ENCODE measurements around the gene GCHFR. TPM values are rescaled to one million over a fixed set of nuclear protein-coding genes. Genes with fewer than 3 reads are reported as not detected.

The GCHFR gene
- total and polyA plus RNA-seq, 2 of the 4 experiments (the other 2 are of a cell fraction): 2.3 to 6.5 TPM

DNA sequence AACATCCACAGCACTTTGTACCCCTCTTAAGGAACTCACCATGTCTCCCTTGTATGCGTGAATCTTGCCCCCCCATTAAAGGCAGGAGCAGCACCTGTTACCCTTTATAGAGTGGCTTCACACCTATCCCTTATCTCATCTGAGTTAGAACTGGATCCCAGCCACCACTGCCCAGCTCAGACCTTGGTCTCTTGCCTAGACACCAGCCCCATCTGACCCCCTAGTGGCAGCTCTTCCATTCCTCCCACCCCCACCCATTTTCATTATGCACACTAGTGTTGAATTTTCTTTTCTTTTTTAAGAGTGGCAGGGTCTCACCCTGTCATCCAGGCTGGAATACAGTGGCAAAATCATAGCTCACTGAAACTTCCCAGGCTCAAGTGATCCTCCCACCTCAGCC lies 39.8 kb downstream of the GCHFR start:
- Histone ChIP-seq H2BK20ac (ENCODE audit: low read depth, low read length) (no peak overlapping the region), H3K23ac (ENCODE audit: low read depth, low read length) (no peak overlapping the region), H3K14ac (replicated peaks; ENCODE audit: low read depth, low read length) (no peak overlapping the region), H2BK15ac (ENCODE audit: low read depth, low read length) (no peak overlapping the region), H3K9ac (ENCODE audit: low read depth, low read length) (no peak overlapping the region), H4K20me1 (ENCODE audit: insufficient read depth, low read length) (peaks cover 3% of the 10 kb centered on the region; the same call in 1 of the 2 replicates), H3K36me3 (ENCODE audit: control insufficient read depth, insufficient read depth, low read length) (no peaks in the 10 kb centered on the region; the same call in 1 of the 2 replicates), H3K4ac (ENCODE audit: low read depth, low read length) (no peak overlapping the region), H2BK5ac (ENCODE audit: low read depth, low read length, poor library complexity, severe bottlenecking) (no peak overlapping the region), H2AFZ (replicated peaks; ENCODE audit: low read length, poor library complexity) (no peak overlapping the region), H3K9me3 (ENCODE audit: control insufficient read depth, insufficient read depth, low read length) (no peaks in the 10 kb centered on the region), H3K4me3 (ENCODE audit: insufficient read depth, low read depth, low read length) (no peak overlapping the region), H2AK5ac (ENCODE audit: low read depth, low read length) (no peak overlapping the region), H4K5ac (ENCODE audit: low read depth, low read length) (no peak overlapping the region), H3K18ac (ENCODE audit: low read depth, low read length) (no peak overlapping the region), H3K9me1 (ENCODE audit: insufficient read depth, low read length) (peaks cover 3% of the 10 kb centered on the region; the same call in 1 of the 2 replicates), H3K4me1 (ENCODE audit: control insufficient read depth, insufficient read depth, low read length) (peaks cover 6% of the 10 kb centered on the region), H2AK9ac (replicated peaks; ENCODE audit: low read depth, low read length, poor library complexity) (no peak overlapping the region), H3K56ac (ENCODE audit: extremely low read depth, insufficient read depth, low read length) (no peak overlapping the region), H3K27ac (ENCODE audit: insufficient read depth, low read length) (no peak overlapping the region), H3K79me1 (ENCODE audit: low read depth in 1 of 2, low read length in 2 of 2) (peaks cover 45 to 72% of the 10 kb centered on the region in 2 experiments), H2BK120ac (ENCODE audit: low read depth, low read length) (no peak overlapping the region), H3K27me3 (ENCODE audit: control insufficient read depth, insufficient read depth, low read length) (no peaks in the 10 kb centered on the region), H3K4me2 (ENCODE audit: low read depth, low read length) (no peak overlapping the region), H4K91ac (ENCODE audit: insufficient read depth, low read depth, low read length) (no peak overlapping the region), H4K8ac (ENCODE audit: low read depth in 2 of 2, low read length in 2 of 2) (no peak overlapping the region)
- ChIA-PET CTCF (interaction anchor here (0.7 kb wide), 1 partner anchor 11 kb away, joined by 5 read pairs; no protein-coding TSS in a partner anchor), POLR2A (ENCODE audit: unreplicated experiment) (interaction anchor here (0.7 kb wide), 1 partner anchor 377 kb away, joined by 7 read pairs; no protein-coding TSS in a partner anchor)
- ATAC-seq (ENCODE audit: low read depth): no peak
- DNase-seq: no peak
- TF ChIP-seq NFE2L2 (IDR thresholded peaks at IDR 0.05; ENCODE audit: low read depth, low read length) (no peak), SMC3 (IDR thresholded peaks at IDR 0.05; ENCODE audit: low read depth, low read length) (no peak), CEBPB (IDR thresholded peaks at IDR 0.05; ENCODE audit: low read depth, low read length) (no peak), RCOR1 (IDR thresholded peaks at IDR 0.05; ENCODE audit: insufficient replicate concordance, low read length) (no peak), FOS (IDR thresholded peaks at IDR 0.05; ENCODE audit: low read depth, low read length) (no peak), USF2 (IDR thresholded peaks at IDR 0.05; ENCODE audit: low read depth, low read length) (no peak), RAD21 (IDR thresholded peaks at IDR 0.05; ENCODE audit: low read length) (no peak), BHLHE40 (IDR thresholded peaks at IDR 0.05; ENCODE audit: low read depth, low read length) (no peak), CHD1 (IDR thresholded peaks at IDR 0.05; ENCODE audit: low read depth, low read length) (no peak), MAFK (IDR thresholded peaks at IDR 0.05; ENCODE audit: low read depth, low read length) (no peak), RFX5 (IDR thresholded peaks at IDR 0.05; ENCODE audit: low read depth, low read length) (no peak), MAZ (IDR thresholded peaks at IDR 0.05; ENCODE audit: borderline replicate concordance, low read depth, low read length) (no peak), POLR2A (IDR thresholded peaks at IDR 0.05; ENCODE audit: low read depth, low read length) (no peak), MXI1 (IDR thresholded peaks at IDR 0.05; ENCODE audit: borderline replicate concordance, low read depth, low read length) (no peak)
- TF ChIP-seq, protein P1, sequence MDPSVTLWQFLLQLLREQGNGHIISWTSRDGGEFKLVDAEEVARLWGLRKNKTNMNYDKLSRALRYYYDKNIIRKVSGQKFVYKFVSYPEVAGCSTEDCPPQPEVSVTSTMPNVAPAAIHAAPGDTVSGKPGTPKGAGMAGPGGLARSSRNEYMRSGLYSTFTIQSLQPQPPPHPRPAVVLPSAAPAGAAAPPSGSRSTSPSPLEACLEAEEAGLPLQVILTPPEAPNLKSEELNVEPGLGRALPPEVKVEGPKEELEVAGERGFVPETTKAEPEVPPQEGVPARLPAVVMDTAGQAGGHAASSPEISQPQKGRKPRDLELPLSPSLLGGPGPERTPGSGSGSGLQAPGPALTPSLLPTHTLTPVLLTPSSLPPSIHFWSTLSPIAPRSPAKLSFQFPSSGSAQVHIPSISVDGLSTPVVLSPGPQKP (IDR thresholded peaks at IDR 0.05; ENCODE audit: borderline replicate concordance, low read depth, low read length): no peak
- TF ChIP-seq, protein P2, sequence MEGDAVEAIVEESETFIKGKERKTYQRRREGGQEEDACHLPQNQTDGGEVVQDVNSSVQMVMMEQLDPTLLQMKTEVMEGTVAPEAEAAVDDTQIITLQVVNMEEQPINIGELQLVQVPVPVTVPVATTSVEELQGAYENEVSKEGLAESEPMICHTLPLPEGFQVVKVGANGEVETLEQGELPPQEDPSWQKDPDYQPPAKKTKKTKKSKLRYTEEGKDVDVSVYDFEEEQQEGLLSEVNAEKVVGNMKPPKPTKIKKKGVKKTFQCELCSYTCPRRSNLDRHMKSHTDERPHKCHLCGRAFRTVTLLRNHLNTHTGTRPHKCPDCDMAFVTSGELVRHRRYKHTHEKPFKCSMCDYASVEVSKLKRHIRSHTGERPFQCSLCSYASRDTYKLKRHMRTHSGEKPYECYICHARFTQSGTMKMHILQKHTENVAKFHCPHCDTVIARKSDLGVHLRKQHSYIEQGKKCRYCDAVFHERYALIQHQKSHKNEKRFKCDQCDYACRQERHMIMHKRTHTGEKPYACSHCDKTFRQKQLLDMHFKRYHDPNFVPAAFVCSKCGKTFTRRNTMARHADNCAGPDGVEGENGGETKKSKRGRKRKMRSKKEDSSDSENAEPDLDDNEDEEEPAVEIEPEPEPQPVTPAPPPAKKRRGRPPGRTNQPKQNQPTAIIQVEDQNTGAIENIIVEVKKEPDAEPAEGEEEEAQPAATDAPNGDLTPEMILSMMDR (conservative IDR thresholded peaks at IDR 0.05; ENCODE audit: low read depth, low read length): no peak
- dilution Hi-C loops (cut with HindIII; ENCODE audit: low sequenced_read_pairs, unreplicated experiment) (no loop called here), in situ Hi-C loops (cut with MboI; ENCODE audit: low sequenced_read_pairs) (no loop called here), intact Hi-C loops (cut with micrococcal nuclease) (no loop called here)
- BruUV-seq (replicated peaks): no TSS peak
- WGBS, 2 experiments (ENCODE audit: extremely low coverage in 2 of 2, insufficient read length in 1 of 2): 83% methylated on average over 1 of the region's 1 CpG; no CpG with 5 or more reads in 1 of the 2 experiments

Measured in IMR-90 (cell line).